Stromal cell of bone marrow (primary cell): ENCODE data around the gene TXLNG.
A peak's percentile ranks its signal among the peaks of the same experiment; 100 is the strongest.
"Not testable (repeated sequence)": the region's sequence is repeated elsewhere in the genome, so short reads cannot be mapped to it uniquely, and the experiment has no call there.

Experiments
- DNase-seq: peaks from one replicate; pipeline ENCODE4 v3.0.0-alpha.2; 2012; ENCODE audit warnings: low read depth

Gene TXLNG

GRCh38 chrX:16786139-16786790 is at the start of gene TXLNG:
TSS of gene TXLNG (plus strand) at chrX:16786466. CDS start at chrX:16786488, 22 bp downstream.
- peak; percentile 98 for DNase-seq

- DNase-seq, result no peak
Observed at GRCh38 chrX:16737024-16737423, 49.2 kb upstream of the TXLNG start.

GRCh38 chrX:16739574-16739973 is 46.7 kb upstream of the TXLNG start:
- DNase-seq, result no peak

GRCh38 chrX:16743604-16744325 is 42.5 kb upstream of the TXLNG start:
- peak; percentile 67 for DNase-seq

GRCh38 chrX:16745102-16745501 is 41.2 kb upstream of the TXLNG start:
- no peak for DNase-seq

- DNase-seq, result no peak
Observed at GRCh38 chrX:16745659-16746058, 40.6 kb upstream of the TXLNG start.

- no peak for DNase-seq
Observed at GRCh38 chrX:16748425-16748824, 37.8 kb upstream of the TXLNG start.

- no peak for DNase-seq
Observed at GRCh38 chrX:16750136-16750535, 36.1 kb upstream of the TXLNG start.

- DNase-seq, result no peak
Observed at GRCh38 chrX:16754019-16754418, 32.2 kb upstream of the TXLNG start.

GRCh38 chrX:16756724-16757123 is 29.5 kb upstream of the TXLNG start:
- DNase-seq, result no peak

GRCh38 chrX:16761500-16761899 is 24.8 kb upstream of the TXLNG start:
- DNase-seq, result not testable (repeated sequence)

- no peak for DNase-seq
Observed at GRCh38 chrX:16762579-16762978, 23.7 kb upstream of the TXLNG start.

GRCh38 chrX:16765594-16765993 is 20.7 kb upstream of the TXLNG start:
- no peak for DNase-seq

- DNase-seq, result no peak
Observed at GRCh38 chrX:16770970-16771482, 15.2 kb upstream of the TXLNG start.

- no peak for DNase-seq
Observed at GRCh38 chrX:16771483-16772398, 14.5 kb upstream of the TXLNG start.

- no peak for DNase-seq
Observed at GRCh38 chrX:16772460-16772859, 13.8 kb upstream of the TXLNG start.

GRCh38 chrX:16774746-16775145 is 11.5 kb upstream of the TXLNG start:
- DNase-seq, result no peak

GRCh38 chrX:16778545-16778944 is 7.7 kb upstream of the TXLNG start:
- DNase-seq, result no peak

- DNase-seq, result no peak
Observed at GRCh38 chrX:16778993-16779392, 7.3 kb upstream of the TXLNG start.

- DNase-seq, result not testable (repeated sequence)
Observed at GRCh38 chrX:16779815-16780214, 6.5 kb upstream of the TXLNG start.

GRCh38 chrX:16783452-16783851 is 2.8 kb upstream of the TXLNG start:
- no peak for DNase-seq

- not testable (repeated sequence) for DNase-seq
Observed at GRCh38 chrX:16784440-16784839, 1.8 kb upstream of the TXLNG start.
